Right lobe of liver (tissue), 6 donors: Measurements from ENCODE around the gene VSX1. TPM values are rescaled to one million over a fixed set of nuclear protein-coding genes. Genes with fewer than 3 reads are reported as not detected.

ENCODE experiments used
- ATAC-seq, 4 donors: fragments of 200-7000 bp; cut with Tn5 transposase; one replicate each; pipeline ENCODE4 v1.9.1; 2020; ENCODE audit warnings: mild to moderate bottlenecking in 4 of 4, moderate library complexity in 4 of 4
- DNase-seq, 3 donors: peaks; one replicate each; pipeline ENCODE4 v3.0.0-alpha.2; 2020
- H3K27ac ChIP-seq, 3 donors: fragments of 200-600 bp; one replicate each; pipeline ENCODE4 v1.8.0; 2022
- H3K27me3 ChIP-seq, 2 donors: fragments of 200-600 bp; one replicate each; pipeline ENCODE4 v1.8.0; 2022
- H3K36me3 ChIP-seq, 4 donors: fragments of 200-600 bp; sonication (generic) in 1 of 4; one replicate each; pipeline versions ENCODE4 v1.5.1 to v1.8.0; 2017 to 2022; ENCODE audit warnings: control low read depth in 1 of 4
- H3K4me1 ChIP-seq, 4 donors: fragments of 200-600 bp; sonication (generic) in 1 of 4; one replicate each; pipeline versions ENCODE4 v1.5.1 to v1.8.0; 2017 to 2022; ENCODE audit warnings: control low read depth in 1 of 4
- H3K4me3 ChIP-seq, 3 donors: fragments of 200-600 bp; one replicate each; pipeline ENCODE4 v1.8.0; 2022
- H3K9me3 ChIP-seq, 4 donors: fragments of 200-600 bp; sonication (generic) in 1 of 4; one replicate each; pipeline versions ENCODE4 v1.5.1 to v1.8.0; 2017 to 2022; ENCODE audit warnings: control low read depth in 1 of 4
- POLR2A ChIP-seq: fragments of 450-650 bp; IDR thresholded peaks from one replicate; pipeline ENCODE4 v1.6.1; 2017; ENCODE audit warnings: antibody characterized with exemption, mild to moderate bottlenecking
- WGBS: methylation state at CpG from one replicate; pipeline ENCODE4 v1.1.6; 2018; ENCODE audit warnings: low coverage, low lambda C conversion rate; ENCODE audit not compliant: insufficient coverage; ENCODE audit errors: missing lambda C conversion rate; 5-methylcytosine and 5-hydroxymethylcytosine counted together
- intact Hi-C, 2 donors: fragments of 100-400 bp; cut with DNase I; formaldehyde crosslinking; loops; one replicate each; pipeline versions ENCODE4 v1.11.2 to v1.14.1; 2022
- total RNA-seq, 6 experiments: library from RNA; depleted of rRNA in 2 of 6; stranded (reverse); fragments of >200 nt in 2 of 6; fragmentation: NEBNext Ultra II Directional in 3 of 6; extraction: Animal tissue kit (Norgen Biotek cat#: 25700) in 3 of 6; gene quantifications; one replicate each; pipeline versions ENCODE4 v1.1.0 to v1.2.4, GENCODE V29; 2016 to 2023
- TF ChIP-seq, protein P1 (sequence below), 4 donors: fragments of 200-600 bp in 3 of 4; fragments of 450-650 bp in 1 of 4; IDR thresholded peaks; one replicate each; pipeline versions ENCODE4 v1.5.1 to v1.8.0; 2016 to 2022; ENCODE audit warnings: antibody characterized with exemption in 4 of 4, mild to moderate bottlenecking in 2 of 4
- donor health status: DM: no; HTN: yes; CAD: no.
- donor health status: DM: no; HTN: no; CAD: no.
- donor health status: DM: no; HTN: no; CAD: no.
- donor health status: DM: no; HTN: yes; CAD: no.
- donor health status: DM: no; HTN: yes; CAD: no.

Gene VSX1
- total RNA-seq, 6 experiments from 2014 or later: 0.25 to 0.73 TPM; not detected in 4

- H3K27me3 ChIP-seq: peaks cover 21 to 33% of the 10 kb centered on the region in 2 donors
- DNase-seq: no peak
- intact Hi-C loops: loop anchor here in 1 of 2 donors (10.0 kb wide), 1 partner anchor 102 kb away; no protein-coding TSS in a partner anchor
Measured at GRCh38 chr20:25082498-25082873, 545 bp upstream of the VSX1 start.

DNA sequence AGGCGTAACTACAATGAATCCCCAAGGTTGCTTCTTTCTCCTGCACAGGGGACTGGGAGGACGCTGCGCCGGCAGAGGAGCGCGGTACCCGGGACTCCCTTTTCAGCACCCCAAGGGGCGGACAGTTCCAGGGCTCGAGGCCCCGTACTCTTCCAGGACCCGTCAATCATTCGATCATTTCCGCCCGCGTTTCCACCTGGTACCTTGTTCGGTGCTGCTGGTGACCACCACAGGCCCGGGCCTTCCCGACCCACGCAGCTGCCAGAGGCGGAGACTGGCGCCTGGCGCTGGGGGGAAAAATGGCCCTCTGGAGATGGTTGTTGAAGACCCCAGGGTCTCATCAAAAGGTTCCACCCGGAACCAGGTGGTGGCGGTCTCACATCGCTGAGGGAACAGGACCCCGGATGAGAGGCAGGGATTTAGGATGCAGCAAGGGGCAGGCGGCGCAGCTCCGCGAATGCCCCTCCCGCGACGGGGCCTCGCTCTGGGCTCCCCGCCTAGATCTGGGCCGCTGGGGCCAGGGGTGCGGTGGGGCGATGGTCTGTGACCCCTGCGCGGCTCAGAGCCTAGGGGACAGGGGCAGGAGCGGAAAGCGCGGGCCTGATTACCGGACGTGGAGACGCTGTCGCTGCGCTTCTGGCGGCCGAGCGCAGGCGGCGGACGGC is 744 bp downstream of the VSX1 start:
- Histone ChIP-seq H3K4me3 (no peak overlapping the region), H3K27me3 (peaks cover 21 to 33% of the 10 kb centered on the region in 2 donors), H3K9me3 (no peaks in the 10 kb centered on the region), H3K27ac (no peak overlapping the region), H3K36me3 (no peaks in the 10 kb centered on the region), H3K4me1 (peaks cover 0 to 16% (median 5%) of the 10 kb centered on the region in 4 donors)
- intact Hi-C loops: loop anchor here in 1 of 2 donors (10.0 kb wide), 1 partner anchor 104 kb away; no protein-coding TSS in a partner anchor
- ATAC-seq (no peak), DNase-seq (no peak)
- TF ChIP-seq, protein P1, sequence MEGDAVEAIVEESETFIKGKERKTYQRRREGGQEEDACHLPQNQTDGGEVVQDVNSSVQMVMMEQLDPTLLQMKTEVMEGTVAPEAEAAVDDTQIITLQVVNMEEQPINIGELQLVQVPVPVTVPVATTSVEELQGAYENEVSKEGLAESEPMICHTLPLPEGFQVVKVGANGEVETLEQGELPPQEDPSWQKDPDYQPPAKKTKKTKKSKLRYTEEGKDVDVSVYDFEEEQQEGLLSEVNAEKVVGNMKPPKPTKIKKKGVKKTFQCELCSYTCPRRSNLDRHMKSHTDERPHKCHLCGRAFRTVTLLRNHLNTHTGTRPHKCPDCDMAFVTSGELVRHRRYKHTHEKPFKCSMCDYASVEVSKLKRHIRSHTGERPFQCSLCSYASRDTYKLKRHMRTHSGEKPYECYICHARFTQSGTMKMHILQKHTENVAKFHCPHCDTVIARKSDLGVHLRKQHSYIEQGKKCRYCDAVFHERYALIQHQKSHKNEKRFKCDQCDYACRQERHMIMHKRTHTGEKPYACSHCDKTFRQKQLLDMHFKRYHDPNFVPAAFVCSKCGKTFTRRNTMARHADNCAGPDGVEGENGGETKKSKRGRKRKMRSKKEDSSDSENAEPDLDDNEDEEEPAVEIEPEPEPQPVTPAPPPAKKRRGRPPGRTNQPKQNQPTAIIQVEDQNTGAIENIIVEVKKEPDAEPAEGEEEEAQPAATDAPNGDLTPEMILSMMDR (IDR thresholded peaks at IDR 0.05): no peak
- no peak for TF ChIP-seq POLR2A
- 15% methylated on average over 9 of the region's 54 CpGs for WGBS

More at GRCh38 chr20:25082498-25082873, 545 bp upstream of the VSX1 start:
- no peak for TF ChIP-seq POLR2A
- TF ChIP-seq, protein P1 (IDR thresholded peaks at IDR 0.05): no peak
- peaks cover 0 to 5% (median 2%) of the 10 kb centered on the region in 4 donors for H3K4me1 ChIP-seq
- no peak overlapping the region for H3K4me3 ChIP-seq
- WGBS: 17% methylated on average over 9 of the region's 9 CpGs
- no peaks in the 10 kb centered on the region for H3K36me3 ChIP-seq
- H3K27ac ChIP-seq: no peak overlapping the region
- ATAC-seq: no peak
- H3K9me3 ChIP-seq: no peaks in the 10 kb centered on the region

DNA sequence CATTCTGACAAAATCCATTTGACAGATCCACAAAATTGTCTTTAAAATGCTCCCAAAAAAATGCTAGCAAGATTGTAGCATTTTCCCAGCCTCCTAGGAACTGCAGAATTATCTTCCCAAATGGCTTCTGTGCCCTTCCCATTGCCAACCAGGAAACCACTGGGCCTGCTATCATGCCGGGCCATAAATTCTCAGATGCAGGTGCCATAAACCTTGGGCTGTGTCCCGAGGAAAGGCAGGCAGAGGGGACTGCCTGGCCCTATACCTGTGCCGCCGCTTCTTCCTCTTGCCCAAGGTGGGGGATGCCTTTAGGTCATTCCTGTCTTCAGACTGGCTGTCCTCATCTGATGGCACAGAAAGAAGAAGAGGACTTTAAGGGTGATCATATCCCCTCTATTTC is 2.8 kb downstream of the VSX1 start:
- Histone ChIP-seq H3K4me1 (peaks cover 0 to 20% (median 5%) of the 10 kb centered on the region in 4 donors), H3K36me3 (no peaks in the 10 kb centered on the region), H3K9me3 (no peaks in the 10 kb centered on the region), H3K4me3 (no peak overlapping the region), H3K27ac (no peak overlapping the region), H3K27me3 (peaks cover 18 to 29% of the 10 kb centered on the region in 2 donors)
- intact Hi-C loops: loop anchor here in 1 of 2 donors (10.0 kb wide), 1 partner anchor 96 kb away; no protein-coding TSS in a partner anchor
- TF ChIP-seq, protein P1 (IDR thresholded peaks at IDR 0.05): no peak
- no peak for TF ChIP-seq POLR2A
- 63% methylated on average over 3 of the region's 4 CpGs for WGBS
- ATAC-seq (no peak), DNase-seq (no peak)

GRCh38 chr20:25078662-25079061 is 3.3 kb downstream of the VSX1 start:
- no peak for ATAC-seq
- intact Hi-C loops: loop anchor here in 1 of 2 donors (10.0 kb wide), 1 partner anchor 96 kb away; no protein-coding TSS in a partner anchor
- DNase-seq: no peak
- Histone ChIP-seq H3K9me3 (no peaks in the 10 kb centered on the region), H3K4me3 (no peak overlapping the region), H3K36me3 (no peaks in the 10 kb centered on the region), H3K27ac (no peak overlapping the region), H3K4me1 (peaks cover 0 to 20% (median 5%) of the 10 kb centered on the region in 4 donors), H3K27me3 (peaks cover 16 to 25% of the 10 kb centered on the region in 2 donors)
- 70% methylated on average over 8 of the region's 8 CpGs for WGBS
- TF ChIP-seq, protein P1 (IDR thresholded peaks at IDR 0.05): no peak
- no peak for TF ChIP-seq POLR2A
